Stimulated activated naive CD8-positive, alpha-beta T cell treated with anti-CD3 and anti-CD28 coated beads, Interleukin-15, Interleukin-2, amounts not matched to agents 100 ng/mL and 50 ng/mL, for 24 hours (primary cell): ENCODE measurements around the gene UCP2.

Source experiments
- H3K27ac Mint-ChIP-seq: one replicate; pipeline ENCODE4 v1.8.0; 2021; ENCODE audit warnings: mild to moderate bottlenecking, mixed read lengths
- H3K27me3 Mint-ChIP-seq: one replicate; pipeline ENCODE4 v1.8.0; 2021; ENCODE audit warnings: mixed read lengths
- H3K36me3 Mint-ChIP-seq: one replicate; pipeline ENCODE4 v1.8.0; 2021; ENCODE audit warnings: low read depth, mixed read lengths
- H3K4me1 Mint-ChIP-seq: one replicate; pipeline ENCODE4 v1.8.0; 2021; ENCODE audit warnings: low read depth, mixed read lengths
- H3K4me3 Mint-ChIP-seq: one replicate; pipeline ENCODE4 v1.8.0; 2021; ENCODE audit warnings: mild to moderate bottlenecking, mixed read lengths
- H3K9me3 Mint-ChIP-seq: one replicate; pipeline ENCODE4 v1.8.0; 2021; ENCODE audit warnings: mixed read lengths

UCP2 gene

GRCh38 chr11:73931951-73932350 lies 50.7 kb downstream of the UCP2 start:
- Mint-ChIP-seq H3K4me3 (no peak overlapping the region), H3K27ac (no peak overlapping the region), H3K27me3 (no peaks in the 10 kb centered on the region), H3K4me1 (no peaks in the 10 kb centered on the region), H3K9me3 (no peaks in the 10 kb centered on the region), H3K36me3 (peaks cover 38% of the 10 kb centered on the region)

- no peaks in the 10 kb centered on the region for H3K27me3 Mint-ChIP-seq
- H3K4me1 Mint-ChIP-seq, result no peaks in the 10 kb centered on the region
- H3K4me3 Mint-ChIP-seq, result no peak overlapping the region
- H3K9me3 Mint-ChIP-seq, result no peaks in the 10 kb centered on the region
- peaks cover 40% of the 10 kb centered on the region for H3K36me3 Mint-ChIP-seq
- no peak overlapping the region for H3K27ac Mint-ChIP-seq
These were observed 51.5 kb downstream of the UCP2 start for GRCh38 chr11:73931039-73931645.

- Mint-ChIP-seq H3K4me1 (no peaks in the 10 kb centered on the region), H3K4me3 (no peak overlapping the region), H3K27me3 (no peaks in the 10 kb centered on the region), H3K9me3 (no peaks in the 10 kb centered on the region), H3K36me3 (peaks cover 39% of the 10 kb centered on the region), H3K27ac (no peak overlapping the region)
These were observed 53.3 kb downstream of the UCP2 start for GRCh38 chr11:73929388-73929787.
